ENCODE results near the gene CSMD2. TPM values are rescaled to one million over a fixed set of nuclear protein-coding genes. Genes with fewer than 3 reads are reported as not detected.

Gene CSMD2
- total and polyA plus RNA-seq, 2 of the 4 experiments (the other 2 are of a cell fraction) = under 0.01 to 0.36 TPM

DNA sequence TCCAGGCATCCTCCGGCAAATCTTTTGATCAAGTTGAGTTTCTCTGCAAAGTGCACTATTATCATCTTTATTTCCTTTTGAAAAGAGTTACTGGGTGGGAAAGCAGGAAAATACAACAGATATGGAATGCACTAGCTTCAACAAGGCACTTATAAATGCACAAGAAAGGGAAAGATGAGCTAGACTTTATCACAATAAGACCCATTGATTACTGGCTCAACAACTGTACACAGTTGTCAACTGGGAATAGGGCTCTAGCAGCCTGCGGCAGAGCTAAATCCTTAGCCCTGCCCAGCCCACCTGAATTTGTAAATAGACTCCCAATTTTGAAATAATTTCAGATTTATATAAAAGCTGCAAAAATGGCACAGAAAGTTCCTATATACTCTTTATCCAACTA is 111.4 kb downstream of the CSMD2 start:
- Histone ChIP-seq H3K27ac (ENCODE audit: insufficient read depth, low read length) (no peak overlapping the region), H2BK120ac (ENCODE audit: low read depth, low read length) (no peak overlapping the region), H2BK20ac (ENCODE audit: low read depth, low read length) (no peak overlapping the region), H3K36me3 (ENCODE audit: control insufficient read depth, insufficient read depth, low read length) (no peaks in the 10 kb centered on the region), H2BK5ac (ENCODE audit: low read depth, low read length, poor library complexity, severe bottlenecking) (no peak overlapping the region), H2AK5ac (ENCODE audit: low read depth, low read length) (no peak overlapping the region), H3K79me1 (ENCODE audit: low read depth in 1 of 2, low read length in 2 of 2) (no peaks in the 10 kb centered on the region), H2BK15ac (ENCODE audit: low read depth, low read length) (no peak overlapping the region), H3K9me3 (ENCODE audit: control insufficient read depth, insufficient read depth, low read length) (peaks cover 28% of the 10 kb centered on the region), H3K4ac (ENCODE audit: low read depth, low read length) (no peak overlapping the region), H4K8ac (ENCODE audit: low read depth in 2 of 2, low read length in 2 of 2) (no peak overlapping the region), H4K20me1 (ENCODE audit: insufficient read depth, low read length) (no peaks in the 10 kb centered on the region), H3K18ac (ENCODE audit: low read depth, low read length) (no peak overlapping the region), H3K4me2 (ENCODE audit: low read depth, low read length) (no peak overlapping the region), H3K9ac (ENCODE audit: low read depth, low read length) (no peak overlapping the region), H2AK9ac (replicated peaks; ENCODE audit: low read depth, low read length, poor library complexity) (no peak overlapping the region), H3K56ac (ENCODE audit: extremely low read depth, insufficient read depth, low read length) (no peak overlapping the region), H3K14ac (replicated peaks; ENCODE audit: low read depth, low read length) (no peak overlapping the region), H4K5ac (ENCODE audit: low read depth, low read length) (no peak overlapping the region), H3K27me3 (ENCODE audit: control insufficient read depth, insufficient read depth, low read length) (no peaks in the 10 kb centered on the region), H3K23ac (ENCODE audit: low read depth, low read length) (no peak overlapping the region), H3K9me1 (ENCODE audit: insufficient read depth, low read length) (no peaks in the 10 kb centered on the region), H3K4me1 (ENCODE audit: control insufficient read depth, insufficient read depth, low read length) (no peaks in the 10 kb centered on the region), H3K4me3 (ENCODE audit: insufficient read depth, low read depth, low read length) (no peak overlapping the region), H2AFZ (replicated peaks; ENCODE audit: low read length, poor library complexity) (no peak overlapping the region), H4K91ac (ENCODE audit: insufficient read depth, low read depth, low read length) (no peak overlapping the region)
- in situ Hi-C loops (cut with MboI; ENCODE audit: low sequenced_read_pairs) (no loop called here), intact Hi-C loops (cut with micrococcal nuclease) (no loop called here), dilution Hi-C loops (cut with HindIII; ENCODE audit: low sequenced_read_pairs, unreplicated experiment) (no loop called here)
- CTCF ChIA-PET = no interaction called here
- TF ChIP-seq MAFK (IDR thresholded peaks at IDR 0.05; ENCODE audit: low read depth, low read length) (no peak), RFX5 (IDR thresholded peaks at IDR 0.05; ENCODE audit: low read depth, low read length) (no peak), CEBPB (IDR thresholded peaks at IDR 0.05; ENCODE audit: low read depth, low read length) (no peak), FOS (IDR thresholded peaks at IDR 0.05; ENCODE audit: low read depth, low read length) (no peak), SMC3 (IDR thresholded peaks at IDR 0.05; ENCODE audit: low read depth, low read length) (no peak), BHLHE40 (IDR thresholded peaks at IDR 0.05; ENCODE audit: low read depth, low read length) (no peak), RAD21 (IDR thresholded peaks at IDR 0.05; ENCODE audit: low read length) (no peak), CTCF (conservative IDR thresholded peaks at IDR 0.05; ENCODE audit: low read depth, low read length) (no peak), RCOR1 (IDR thresholded peaks at IDR 0.05; ENCODE audit: insufficient replicate concordance, low read length) (no peak), CHD1 (IDR thresholded peaks at IDR 0.05; ENCODE audit: low read depth, low read length) (no peak), MXI1 (IDR thresholded peaks at IDR 0.05; ENCODE audit: borderline replicate concordance, low read depth, low read length) (no peak), POLR2A (IDR thresholded peaks at IDR 0.05; ENCODE audit: low read depth, low read length) (no peak)
- TF ChIP-seq, protein P1, sequence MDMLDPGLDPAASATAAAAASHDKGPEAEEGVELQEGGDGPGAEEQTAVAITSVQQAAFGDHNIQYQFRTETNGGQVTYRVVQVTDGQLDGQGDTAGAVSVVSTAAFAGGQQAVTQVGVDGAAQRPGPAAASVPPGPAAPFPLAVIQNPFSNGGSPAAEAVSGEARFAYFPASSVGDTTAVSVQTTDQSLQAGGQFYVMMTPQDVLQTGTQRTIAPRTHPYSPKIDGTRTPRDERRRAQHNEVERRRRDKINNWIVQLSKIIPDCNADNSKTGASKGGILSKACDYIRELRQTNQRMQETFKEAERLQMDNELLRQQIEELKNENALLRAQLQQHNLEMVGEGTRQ (IDR thresholded peaks at IDR 0.05; ENCODE audit: low read depth, low read length) = no peak
- TF ChIP-seq, protein P2, sequence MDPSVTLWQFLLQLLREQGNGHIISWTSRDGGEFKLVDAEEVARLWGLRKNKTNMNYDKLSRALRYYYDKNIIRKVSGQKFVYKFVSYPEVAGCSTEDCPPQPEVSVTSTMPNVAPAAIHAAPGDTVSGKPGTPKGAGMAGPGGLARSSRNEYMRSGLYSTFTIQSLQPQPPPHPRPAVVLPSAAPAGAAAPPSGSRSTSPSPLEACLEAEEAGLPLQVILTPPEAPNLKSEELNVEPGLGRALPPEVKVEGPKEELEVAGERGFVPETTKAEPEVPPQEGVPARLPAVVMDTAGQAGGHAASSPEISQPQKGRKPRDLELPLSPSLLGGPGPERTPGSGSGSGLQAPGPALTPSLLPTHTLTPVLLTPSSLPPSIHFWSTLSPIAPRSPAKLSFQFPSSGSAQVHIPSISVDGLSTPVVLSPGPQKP (IDR thresholded peaks at IDR 0.05; ENCODE audit: borderline replicate concordance, low read depth, low read length) = no peak
- no TSS peak for BruUV-seq (replicated peaks)
- POLR2A ChIA-PET (ENCODE audit: unreplicated experiment) = no interaction called here
- ATAC-seq (ENCODE audit: low read depth) (no peak), DNase-seq (no peak)
- no CpG with 5 or more reads among the region's 2 CpGs for WGBS, 2 experiments (ENCODE audit: extremely low coverage in 2 of 2, insufficient read length in 1 of 2)
